ENCODE measurements around the gene RAMP3. TPM values are rescaled to one million over a fixed set of nuclear protein-coding genes. Genes with fewer than 3 reads are reported as not detected.

The RAMP3 gene
- total RNA-seq, 1 experiment from 2014 or later, result not detected

- no peaks in the 10 kb centered on the region for H3K36me3 ChIP-seq (ENCODE audit: insufficient read depth, low read length, poor library complexity, severe bottlenecking)
- no peak overlapping the region for H3K27ac ChIP-seq (ENCODE audit: low read depth, low read length, poor library complexity, severe bottlenecking)
- POLR2A ChIA-PET (ENCODE audit: low non-redundant PET), result no interaction called here
- BruUV-seq (replicated peaks), result no TSS peak
- H3K9me3 ChIP-seq (ENCODE audit: low read depth, low read length, poor library complexity, severe bottlenecking), result no peaks in the 10 kb centered on the region
- no peak for DNase-seq (ENCODE audit: low spot score)
- no peak overlapping the region for H3K4me3 ChIP-seq (ENCODE audit: low read depth, low read length, poor library complexity, severe bottlenecking)
- CTCF ChIA-PET, result no interaction called here
- peaks cover 61% of the 10 kb centered on the region for H3K27me3 ChIP-seq (replicated peaks; ENCODE audit: insufficient read depth, low read depth, low read length, poor library complexity)
- intact Hi-C loops (cut with micrococcal nuclease; ENCODE audit: unreplicated experiment), result no loop called here
- no peaks in the 10 kb centered on the region for H3K4me1 ChIP-seq (ENCODE audit: insufficient read depth, low read length, poor library complexity, severe bottlenecking)
- TF ChIP-seq CTCF (conservative IDR thresholded peaks at IDR 0.05; ENCODE audit: low read depth, low read length) (no peak), EZH2 (IDR thresholded peaks at IDR 0.05; ENCODE audit: borderline replicate concordance, low read depth, low read length, poor library complexity, severe bottlenecking) (no peak)
Observed at GRCh38 chr7:45211958-45212357, 54.4 kb downstream of the RAMP3 start.

- Histone ChIP-seq H3K27ac (ENCODE audit: low read depth, low read length, poor library complexity, severe bottlenecking) (no peak overlapping the region), H3K36me3 (ENCODE audit: insufficient read depth, low read length, poor library complexity, severe bottlenecking) (no peaks in the 10 kb centered on the region), H3K27me3 (replicated peaks; ENCODE audit: insufficient read depth, low read depth, low read length, poor library complexity) (peaks cover 55% of the 10 kb centered on the region), H3K4me3 (ENCODE audit: low read depth, low read length, poor library complexity, severe bottlenecking) (no peak overlapping the region), H3K9me3 (ENCODE audit: low read depth, low read length, poor library complexity, severe bottlenecking) (no peaks in the 10 kb centered on the region), H3K4me1 (ENCODE audit: insufficient read depth, low read length, poor library complexity, severe bottlenecking) (no peaks in the 10 kb centered on the region)
- BruUV-seq (replicated peaks), result no TSS peak
- no peak for DNase-seq (ENCODE audit: low spot score)
- POLR2A ChIA-PET (ENCODE audit: low non-redundant PET), result no interaction called here
- CTCF ChIA-PET, result no interaction called here
- intact Hi-C loops (cut with micrococcal nuclease; ENCODE audit: unreplicated experiment), result no loop called here
- no peak for TF ChIP-seq EZH2 (IDR thresholded peaks at IDR 0.05; ENCODE audit: borderline replicate concordance, low read depth, low read length, poor library complexity, severe bottlenecking)
- TF ChIP-seq CTCF (conservative IDR thresholded peaks at IDR 0.05; ENCODE audit: low read depth, low read length), result no peak
Observed at GRCh38 chr7:45212606-45213005, 55.0 kb downstream of the RAMP3 start.

GRCh38 chr7:45215601-45216062, 58.0 kb downstream of the RAMP3 start:
- intact Hi-C loops (cut with micrococcal nuclease; ENCODE audit: unreplicated experiment), result no loop called here
- Histone ChIP-seq H3K36me3 (ENCODE audit: insufficient read depth, low read length, poor library complexity, severe bottlenecking) (no peaks in the 10 kb centered on the region), H3K27ac (ENCODE audit: low read depth, low read length, poor library complexity, severe bottlenecking) (no peak overlapping the region), H3K4me3 (ENCODE audit: low read depth, low read length, poor library complexity, severe bottlenecking) (no peak overlapping the region), H3K4me1 (ENCODE audit: insufficient read depth, low read length, poor library complexity, severe bottlenecking) (peaks cover 7% of the 10 kb centered on the region), H3K27me3 (replicated peaks; ENCODE audit: insufficient read depth, low read depth, low read length, poor library complexity) (peaks cover 42% of the 10 kb centered on the region), H3K9me3 (ENCODE audit: low read depth, low read length, poor library complexity, severe bottlenecking) (no peaks in the 10 kb centered on the region)
- BruUV-seq (replicated peaks), result no TSS peak
- no peak for DNase-seq (ENCODE audit: low spot score)
- TF ChIP-seq EZH2 (IDR thresholded peaks at IDR 0.05; ENCODE audit: borderline replicate concordance, low read depth, low read length, poor library complexity, severe bottlenecking) (no peak), CTCF (conservative IDR thresholded peaks at IDR 0.05; ENCODE audit: low read depth, low read length) (no peak)
- ChIA-PET CTCF (no interaction called here), POLR2A (ENCODE audit: low non-redundant PET) (no interaction called here)
